Stromal cell of bone marrow (primary cell): ENCODE measurements around the gene HCST.

Source experiments
- DNase-seq: peaks from one replicate; pipeline ENCODE4 v3.0.0-alpha.2; 2012; ENCODE audit warnings: low read depth

Gene HCST

DNA sequence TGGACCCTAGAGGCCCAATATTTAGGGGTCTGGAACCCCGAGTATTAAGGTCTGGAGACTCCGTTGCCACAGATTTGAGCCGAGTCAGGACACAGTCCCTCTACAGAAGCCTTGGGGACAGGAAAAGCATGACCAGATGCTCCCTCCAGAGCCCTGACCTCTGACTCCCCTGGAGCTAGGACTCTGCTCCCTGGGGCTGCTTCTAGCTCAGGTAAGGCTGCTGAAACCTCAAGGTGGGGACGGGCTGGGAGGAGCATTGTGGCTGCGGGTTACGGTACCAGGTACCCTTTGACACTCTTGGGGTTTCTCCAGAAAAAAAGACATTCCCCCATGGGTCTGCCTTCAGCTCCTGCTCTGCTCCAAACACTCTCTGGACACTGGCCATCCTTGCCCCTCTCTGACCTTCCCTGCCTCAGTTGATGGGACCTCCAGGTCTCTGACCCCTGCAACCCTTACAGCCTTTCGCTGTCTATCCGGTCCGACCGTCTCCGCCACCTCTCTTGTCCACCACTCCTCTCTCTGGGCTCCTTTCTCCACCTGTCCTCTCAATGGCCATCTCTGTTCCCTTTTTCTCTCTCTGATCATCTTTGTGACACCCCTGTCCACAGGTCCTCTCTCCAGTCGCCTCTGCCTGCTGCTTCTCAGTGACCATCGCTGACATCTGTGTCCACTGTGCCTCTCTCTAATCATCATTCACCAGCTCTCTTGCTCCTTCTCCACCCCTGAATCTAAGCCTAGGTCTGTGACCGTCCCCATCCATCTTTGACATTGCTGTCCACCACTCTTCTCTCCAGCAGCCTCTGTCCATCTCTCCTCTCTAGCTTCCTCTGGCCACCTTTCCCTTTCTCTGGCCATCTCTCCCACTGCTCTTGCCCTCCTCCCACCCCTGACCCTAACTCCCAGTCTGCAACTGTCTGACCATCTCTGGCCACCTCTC, 35.3 kb downstream of the HCST start:
- no peak for DNase-seq

GRCh38 chr19:35938282-35939224, 36.2 kb downstream of the HCST start:
- DNase-seq = no peak

DNA sequence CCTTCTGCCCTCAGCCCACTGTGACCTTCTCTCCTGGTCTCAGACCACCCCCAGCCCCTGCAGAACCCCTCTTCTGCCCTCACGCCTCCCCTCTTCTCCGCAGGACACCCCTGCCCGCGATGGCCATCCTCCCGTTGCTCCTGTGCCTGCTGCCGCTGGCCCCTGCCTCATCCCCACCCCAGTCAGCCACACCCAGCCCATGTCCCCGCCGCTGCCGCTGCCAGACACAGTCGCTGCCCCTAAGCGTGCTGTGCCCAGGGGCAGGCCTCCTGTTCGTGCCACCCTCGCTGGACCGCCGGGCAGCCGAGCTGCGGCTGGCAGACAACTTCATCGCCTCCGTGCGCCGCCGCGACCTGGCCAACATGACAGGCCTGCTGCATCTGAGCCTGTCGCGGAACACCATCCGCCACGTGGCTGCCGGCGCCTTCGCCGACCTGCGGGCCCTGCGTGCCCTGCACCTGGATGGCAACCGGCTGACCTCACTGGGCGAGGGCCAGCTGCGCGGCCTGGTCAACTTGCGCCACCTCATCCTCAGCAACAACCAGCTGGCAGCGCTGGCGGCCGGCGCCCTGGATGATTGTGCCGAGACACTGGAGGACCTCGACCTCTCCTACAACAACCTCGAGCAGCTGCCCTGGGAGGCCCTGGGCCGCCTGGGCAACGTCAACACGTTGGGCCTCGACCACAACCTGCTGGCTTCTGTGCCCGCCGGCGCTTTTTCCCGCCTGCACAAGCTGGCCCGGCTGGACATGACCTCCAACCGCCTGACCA, 37.2 kb downstream of the HCST start:
- no peak for DNase-seq

GRCh38 chr19:35940078-35940775, 37.9 kb downstream of the HCST start:
- no peak for DNase-seq

GRCh38 chr19:35940839-35941238, 38.5 kb downstream of the HCST start:
- DNase-seq = no peak

GRCh38 chr19:35942235-35942634, 39.9 kb downstream of the HCST start:
- no peak for DNase-seq

DNA sequence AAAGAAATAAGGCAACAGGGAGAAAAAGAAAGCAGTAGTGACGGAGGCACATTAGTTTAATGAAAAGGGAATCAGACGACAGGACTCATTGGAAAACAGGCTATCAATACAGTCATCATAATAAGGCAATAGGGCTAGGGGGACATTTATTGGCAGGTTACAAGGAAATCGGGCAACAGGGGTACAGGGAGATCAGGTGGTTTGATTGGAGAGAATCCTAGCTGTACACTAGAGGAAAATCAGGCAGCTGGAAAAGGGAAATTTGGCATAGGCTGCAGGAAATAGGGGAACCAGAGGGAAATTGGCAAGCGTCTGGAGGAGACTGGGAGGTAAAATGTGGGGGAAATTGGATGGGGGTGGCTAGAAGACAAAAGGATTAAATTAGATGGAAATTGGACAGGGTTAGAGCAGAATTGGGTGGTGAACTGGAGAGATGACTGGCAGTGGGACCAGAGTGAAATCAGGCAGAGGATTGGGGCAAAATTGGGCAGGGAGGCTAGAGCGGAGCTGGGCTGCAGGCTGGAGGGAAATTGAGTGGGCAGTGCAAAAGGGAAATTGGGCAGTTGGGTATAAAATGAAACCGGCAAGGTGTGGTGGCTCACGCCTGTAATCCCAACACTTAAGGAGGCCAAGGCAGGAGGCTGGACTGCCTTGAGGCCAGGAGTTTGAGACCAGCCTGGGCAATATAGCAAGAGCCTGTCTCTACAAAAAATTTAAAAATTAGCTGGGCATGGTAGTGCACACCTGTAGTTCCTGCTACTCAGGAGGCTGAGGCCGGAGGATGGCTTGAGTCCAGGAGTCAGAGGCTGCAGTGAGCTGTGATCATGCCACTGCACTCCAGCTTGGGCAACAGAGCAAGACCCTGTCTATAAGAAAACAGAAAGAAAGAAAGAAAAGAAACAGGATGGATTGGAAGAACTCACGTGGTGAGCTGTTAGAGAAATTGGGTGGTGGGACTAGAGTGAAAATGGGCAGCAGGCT, 41.3 kb downstream of the HCST start:
- no peak for DNase-seq

GRCh38 chr19:35944556-35944955, 42.2 kb downstream of the HCST start:
- no peak for DNase-seq

DNA sequence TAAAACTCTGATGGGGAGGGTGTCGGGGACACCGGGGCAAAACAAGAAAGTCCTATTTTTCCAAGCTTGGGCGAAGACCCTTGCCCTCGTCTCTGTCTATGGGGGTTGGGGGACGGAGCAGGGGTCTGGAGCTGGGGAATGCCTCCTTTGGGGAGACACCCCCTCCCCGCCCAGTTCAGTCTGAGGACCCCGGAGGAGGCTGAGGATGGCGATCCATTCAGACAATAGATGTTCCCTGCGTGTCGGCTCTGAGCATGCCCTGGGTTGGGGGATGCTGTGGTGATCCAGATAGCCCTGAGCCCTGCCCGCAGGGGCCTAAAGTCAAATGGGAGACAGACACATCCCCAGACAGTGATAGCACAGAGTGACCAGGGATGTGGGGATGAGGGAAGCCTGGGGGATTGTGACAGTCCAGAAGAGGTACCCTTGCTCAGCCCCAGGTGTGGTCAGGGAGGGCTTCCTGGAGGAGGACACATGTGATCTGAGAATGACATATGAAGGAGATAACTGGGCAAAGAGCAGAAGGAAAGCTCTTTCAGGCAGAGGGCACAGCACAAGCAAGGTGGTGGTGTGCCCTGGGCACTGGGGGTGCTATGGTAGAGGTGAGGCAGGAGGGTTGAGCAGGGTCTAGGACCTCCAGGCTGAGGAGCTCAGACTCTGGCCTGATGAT, 42.9 kb downstream of the HCST start:
- DNase-seq = no peak

GRCh38 chr19:35946203-35946602, 43.9 kb downstream of the HCST start:
- DNase-seq = no peak

- DNase-seq = no peak
Measured at GRCh38 chr19:35949131-35949530, 46.8 kb downstream of the HCST start.
